ENCODE data around the gene PDE4A. TPM values are rescaled to one million over a fixed set of nuclear protein-coding genes. Genes with fewer than 3 reads are reported as not detected.
A peak's percentile ranks its signal among the peaks of the same experiment; 100 is the strongest.
"Not testable (repeated sequence)": the region's sequence is repeated elsewhere in the genome, so short reads cannot be mapped to it uniquely, and the experiment has no call there.

PDE4A gene
- total RNA-seq, 1 donor from 2014 or later: 0.92 TPM

- peak; percentile 12 for ATAC-seq
Measured at GRCh38 chr19:10430505-10431253, 10.3 kb downstream of the PDE4A start.

- no peak for ATAC-seq
Measured at GRCh38 chr19:10431254-10431942, 11.1 kb downstream of the PDE4A start.

GRCh38 chr19:10431943-10432735, 11.8 kb downstream of the PDE4A start:
- peak; percentile 24 for ATAC-seq

- ATAC-seq: no peak
Measured at GRCh38 chr19:10432736-10433130, 12.4 kb downstream of the PDE4A start.

GRCh38 chr19:10433131-10433536, 12.8 kb downstream of the PDE4A start:
- ATAC-seq: no peak

- no peak for ATAC-seq
Measured at GRCh38 chr19:10439588-10439987, 19.2 kb downstream of the PDE4A start.

- ATAC-seq: no peak
Measured at GRCh38 chr19:10442698-10443097, 22.4 kb downstream of the PDE4A start.

- no peak for ATAC-seq
Measured at GRCh38 chr19:10449037-10449436, 28.7 kb downstream of the PDE4A start.

- no peak for ATAC-seq
Measured at GRCh38 chr19:10450191-10450852, 30.0 kb downstream of the PDE4A start.

- ATAC-seq: peak; percentile 28
Measured at GRCh38 chr19:10450853-10451609, 30.7 kb downstream of the PDE4A start.

- ATAC-seq: no peak
Measured at GRCh38 chr19:10452726-10453618, 32.6 kb downstream of the PDE4A start.

GRCh38 chr19:10453852-10454251, 33.5 kb downstream of the PDE4A start:
- ATAC-seq: no peak

- no peak for ATAC-seq
Measured at GRCh38 chr19:10454267-10454666, 33.9 kb downstream of the PDE4A start.

- ATAC-seq: not testable (repeated sequence)
Measured at GRCh38 chr19:10458733-10459132, 38.4 kb downstream of the PDE4A start.

- ATAC-seq: no peak
Measured at GRCh38 chr19:10460714-10461046, 40.3 kb downstream of the PDE4A start.

- peak; percentile 95 for ATAC-seq
Measured at GRCh38 chr19:10461047-10461949, 41.0 kb downstream of the PDE4A start.

GRCh38 chr19:10462042-10462441, 41.7 kb downstream of the PDE4A start:
- ATAC-seq: not testable (repeated sequence)

- no peak for ATAC-seq
Measured at GRCh38 chr19:10462557-10462956, 42.2 kb downstream of the PDE4A start.

- ATAC-seq: no peak
Measured at GRCh38 chr19:10464456-10464855, 44.1 kb downstream of the PDE4A start.
